Peyer's patch (tissue), 4 donors: ENCODE data around the gene ATG4B.

Experiments
- POLR2A ChIP-seq, 2 donors: fragments of 450-650 bp; IDR thresholded peaks; one replicate each; pipeline ENCODE4 v1.5.1; 2017; ENCODE audit warnings: antibody characterized with exemption in 2 of 2, mild to moderate bottlenecking in 2 of 2, moderate library complexity in 2 of 2
- TF ChIP-seq, protein P1 (sequence below), 6 experiments: fragments of 450-650 bp in 4 of 6; fragments of 200-600 bp in 2 of 6; sonication (generic) in 1 of 6; IDR thresholded peaks; one replicate each; pipeline ENCODE4 v1.5.1; 2017 to 2019; ENCODE audit warnings: antibody characterized with exemption in 6 of 6, mild to moderate bottlenecking in 3 of 6, moderate library complexity in 1 of 6

DNA sequence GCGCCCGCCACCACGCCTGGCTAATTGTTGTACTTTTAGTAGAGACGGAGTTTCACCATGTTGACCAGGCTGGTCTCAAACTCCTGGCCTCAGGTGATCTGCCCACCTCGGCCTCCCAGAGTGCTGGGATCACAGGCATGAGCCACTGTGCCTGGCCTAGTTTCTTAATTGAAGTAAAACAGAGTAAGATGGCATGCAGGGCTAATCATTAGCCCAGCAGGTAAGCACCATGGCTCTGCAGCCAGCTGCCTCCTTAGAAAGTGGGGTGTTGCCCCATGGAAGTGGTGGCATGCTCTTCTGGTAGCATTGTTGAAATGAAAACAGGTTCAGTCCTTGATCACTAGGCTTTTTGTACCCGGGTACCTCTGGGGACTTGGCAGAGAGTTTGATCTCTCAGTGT is 12.4 kb downstream of the ATG4B start:
- TF ChIP-seq, protein P1, sequence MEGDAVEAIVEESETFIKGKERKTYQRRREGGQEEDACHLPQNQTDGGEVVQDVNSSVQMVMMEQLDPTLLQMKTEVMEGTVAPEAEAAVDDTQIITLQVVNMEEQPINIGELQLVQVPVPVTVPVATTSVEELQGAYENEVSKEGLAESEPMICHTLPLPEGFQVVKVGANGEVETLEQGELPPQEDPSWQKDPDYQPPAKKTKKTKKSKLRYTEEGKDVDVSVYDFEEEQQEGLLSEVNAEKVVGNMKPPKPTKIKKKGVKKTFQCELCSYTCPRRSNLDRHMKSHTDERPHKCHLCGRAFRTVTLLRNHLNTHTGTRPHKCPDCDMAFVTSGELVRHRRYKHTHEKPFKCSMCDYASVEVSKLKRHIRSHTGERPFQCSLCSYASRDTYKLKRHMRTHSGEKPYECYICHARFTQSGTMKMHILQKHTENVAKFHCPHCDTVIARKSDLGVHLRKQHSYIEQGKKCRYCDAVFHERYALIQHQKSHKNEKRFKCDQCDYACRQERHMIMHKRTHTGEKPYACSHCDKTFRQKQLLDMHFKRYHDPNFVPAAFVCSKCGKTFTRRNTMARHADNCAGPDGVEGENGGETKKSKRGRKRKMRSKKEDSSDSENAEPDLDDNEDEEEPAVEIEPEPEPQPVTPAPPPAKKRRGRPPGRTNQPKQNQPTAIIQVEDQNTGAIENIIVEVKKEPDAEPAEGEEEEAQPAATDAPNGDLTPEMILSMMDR (IDR thresholded peaks at IDR 0.05), result no peak
- TF ChIP-seq POLR2A (IDR thresholded peaks at IDR 0.05), result no peak
